HepG2 (cell line): ENCODE measurements around the gene CIAO3. TPM values are rescaled to one million over a fixed set of nuclear protein-coding genes. Genes with fewer than 3 reads are reported as not detected.

ENCODE experiments used
- BHLHE40 ChIP-seq: IDR thresholded peaks from 2 replicates; pipeline ENCODE4 v1.6.1; 2011; ENCODE audit warnings: low read length, improper control_type of control experiment
- FOXC1 ChIP-seq: sonication (generic); formaldehyde crosslinking; IDR thresholded peaks from 2 replicates; pipeline ENCODE4 v1.8.0; 2022; ENCODE audit warnings: mild to moderate bottlenecking, missing genetic modification reagents, borderline replicate concordance
- FOXP1 ChIP-seq, 2 experiments: fragments of 450-650 bp in 1 of 2; IDR thresholded peaks; 2 replicates each; pipeline ENCODE4 v1.6.1; 2017 to 2018; ENCODE audit warnings: antibody characterized with exemption in 1 of 2
- GPN1 ChIP-seq: sonication (generic); formaldehyde crosslinking; IDR thresholded peaks from 2 replicates; pipeline ENCODE4 v1.5.1; 2020; ENCODE audit warnings: missing genetic modification reagents, borderline replicate concordance
- KDM3A ChIP-seq: IDR thresholded peaks from 2 replicates; pipeline ENCODE4 v1.6.1; 2018; ENCODE audit warnings: low read depth, missing compliant biosample characterization
- NR0B2 ChIP-seq: sonication (generic); formaldehyde crosslinking; IDR thresholded peaks from 2 replicates; pipeline ENCODE4 v1.4.0; 2020; ENCODE audit warnings: mild to moderate bottlenecking, missing genetic modification reagents
- REXO4 ChIP-seq: sonication (generic); formaldehyde crosslinking; IDR thresholded peaks from 2 replicates; pipeline ENCODE4 v1.8.0; 2022; ENCODE audit warnings: missing genetic modification reagents, mild to moderate bottlenecking, borderline replicate concordance
- SALL1 ChIP-seq: sonication (generic); formaldehyde crosslinking; IDR thresholded peaks from 2 replicates; pipeline ENCODE4 v1.8.0; 2022; ENCODE audit warnings: mild to moderate bottlenecking, missing genetic modification reagents
- SIN3A ChIP-seq: IDR thresholded peaks from 2 replicates; pipeline ENCODE4 v1.6.1; 2011; ENCODE audit warnings: low read depth, mild to moderate bottlenecking, control low read depth, low read length, borderline replicate concordance
- ZBTB10 ChIP-seq: sonication (generic); formaldehyde crosslinking; IDR thresholded peaks from 2 replicates; pipeline ENCODE4 v1.4.0; 2020; ENCODE audit warnings: missing genetic modification reagents, borderline replicate concordance
- ZFP62 ChIP-seq: sonication (generic); formaldehyde crosslinking; IDR thresholded peaks from 2 replicates; pipeline ENCODE4 v1.4.0; 2020; ENCODE audit warnings: missing genetic modification reagents
- ZMYM4 ChIP-seq: sonication (generic); formaldehyde crosslinking; IDR thresholded peaks from 2 replicates; pipeline ENCODE4 v1.8.1; 2023; ENCODE audit warnings: mild to moderate bottlenecking, missing genetic modification reagents
- ZNF232 ChIP-seq: sonication (generic); formaldehyde crosslinking; IDR thresholded peaks from 2 replicates; pipeline ENCODE4 v1.4.0; 2020; ENCODE audit warnings: missing genetic modification reagents, borderline replicate concordance
- ZNF577 ChIP-seq: sonication (generic); formaldehyde crosslinking; IDR thresholded peaks from 2 replicates; pipeline ENCODE4 v1.4.0; 2020; ENCODE audit warnings: mild to moderate bottlenecking, low read depth, missing genetic modification reagents, borderline replicate concordance
- ZNF737 ChIP-seq: sonication (generic); formaldehyde crosslinking; IDR thresholded peaks from 2 replicates; pipeline ENCODE4 v1.5.0; 2020; ENCODE audit warnings: missing genetic modification reagents, mild to moderate bottlenecking, borderline replicate concordance
- ZNF891 ChIP-seq: sonication (generic); formaldehyde crosslinking; IDR thresholded peaks from 2 replicates; pipeline ENCODE4 v1.5.0; 2020; ENCODE audit warnings: mild to moderate bottlenecking, missing genetic modification reagents
- ZSCAN22 ChIP-seq: sonication (generic); formaldehyde crosslinking; IDR thresholded peaks from 2 replicates; pipeline ENCODE4 v1.4.0; 2020; ENCODE audit warnings: mild to moderate bottlenecking, missing genetic modification reagents
- ZSCAN29 ChIP-seq: sonication (generic); formaldehyde crosslinking; conservative IDR thresholded peaks from 2 replicates; pipeline ENCODE4 v1.4.0; 2020; ENCODE audit warnings: mild to moderate bottlenecking, missing genetic modification reagents
- polyA plus RNA-seq, 8 experiments: library from polyadenylated mRNA; depleted of rRNA in 3 of 8; stranded (reverse) in 7 of 8; unstranded in 1 of 8; fragments of >200 nt; fragmentation: Illumina TruSeq in 4 of 8; extraction: Trizol in 4 of 8; gene quantifications; 2 replicates each; pipeline versions ENCODE4 v1.2.1 to v1.2.3, GENCODE V29; 2011 to 2016; ENCODE audit warnings: low read depth in 4 of 8, missing spikeins in 1 of 8, mixed read lengths in 1 of 8; ENCODE audit not compliant: insufficient read depth in 1 of 8
- total RNA-seq, 5 experiments: library from RNA; depleted of rRNA; stranded (reverse); fragments of >200 nt; fragmentation: Illumina TruSeq; extraction: Trizol; gene quantifications; 2 replicates each; pipeline ENCODE4 v1.2.3, GENCODE V29; 2016; ENCODE audit warnings: low read depth in 1 of 5
- TF ChIP-seq, protein P1 (sequence below), 2 experiments: sonication (generic) in 1 of 2; formaldehyde crosslinking in 1 of 2; IDR thresholded peaks; 2 replicates each; pipeline versions ENCODE4 v1.4.0 to v1.6.1; 2018 to 2020; ENCODE audit warnings: missing genetic modification reagents in 2 of 2, borderline replicate concordance in 1 of 2, low read depth in 1 of 2, mild to moderate bottlenecking in 1 of 2, missing biosample characterization in 1 of 2
- TF ChIP-seq, protein P2 (sequence below): sonication (generic); formaldehyde crosslinking; IDR thresholded peaks from 2 replicates; pipeline ENCODE4 v1.5.1; 2020; ENCODE audit warnings: mild to moderate bottlenecking, missing genetic modification reagents

The CIAO3 gene
- total and polyA plus RNA-seq, 2 of the 13 experiments (the other 11 are each of a cell fraction or from before 2014, with no cell fraction given) = 21.7 to 25.0 TPM

DNA sequence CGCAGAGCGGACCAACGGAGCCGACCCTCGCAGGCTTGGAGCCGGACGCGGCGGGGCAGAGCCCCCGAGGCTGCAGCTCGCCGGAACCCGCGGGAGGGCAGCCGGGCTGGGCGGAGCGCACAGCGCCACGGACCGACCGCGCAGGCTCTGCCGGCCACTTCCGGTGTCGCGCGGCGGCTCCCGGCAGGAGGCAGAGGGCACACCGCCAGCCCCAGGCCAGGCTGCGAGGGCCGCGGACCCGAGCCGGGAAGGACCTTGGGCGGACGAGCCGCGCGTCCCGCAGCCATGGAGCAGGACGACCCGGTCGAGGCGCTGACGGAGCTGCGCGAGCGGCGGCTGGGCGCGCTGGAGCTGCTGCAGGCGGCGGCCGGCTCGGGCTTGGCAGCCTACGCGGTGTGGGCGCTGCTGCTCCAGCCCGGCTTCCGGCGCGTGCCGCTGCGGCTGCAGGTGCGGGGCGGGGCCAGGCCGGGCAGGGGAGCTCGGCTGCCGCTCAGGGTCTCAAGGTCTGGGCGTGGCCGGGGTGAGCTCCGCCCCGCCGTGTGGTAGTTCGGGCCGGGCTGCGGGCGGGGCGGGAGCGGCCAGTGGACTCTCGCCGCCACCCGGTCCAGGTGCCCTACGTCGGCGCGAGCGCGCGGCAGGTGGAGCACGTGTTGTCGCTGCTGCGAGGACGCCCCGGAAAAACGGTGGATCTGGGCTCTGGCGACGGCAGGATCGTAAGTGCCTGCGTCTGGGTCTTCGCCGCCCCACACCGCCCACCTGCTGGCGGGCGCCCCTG is 19.6 kb downstream of the CIAO3 start, which contains the start of gene ANTKMT (continued):
- TF ChIP-seq NR0B2 (CRISPR knock-in tag) (peak; percentile 71; the same call in 1 of the 2 replicates), ZNF891 (CRISPR knock-in tag) (0 out of 2 replicates have a peak, but pooled peaks have one; percentile 54), SALL1 (CRISPR knock-in tag) (peak; percentile 68), ZNF737 (CRISPR knock-in tag) (no peak), FOXP1 (IDR thresholded peaks at IDR 0.05) (no peak), FOXP1 (CRISPR knock-in tag; IDR thresholded peaks at IDR 0.05) (no peak), GPN1 (CRISPR knock-in tag) (no peak; the same call in 1 of the 2 replicates), BHLHE40 (peak; percentile 70), ZFP62 (CRISPR knock-in tag) (no peak), ZSCAN22 (CRISPR knock-in tag) (no peak), ZNF232 (CRISPR knock-in tag) (peak; percentile 79; the same call in 1 of the 2 replicates), ZMYM4 (CRISPR knock-in tag) (no peak), KDM3A (CRISPR knock-in tag) (no peak), ZSCAN29 (CRISPR knock-in tag) (0 out of 2 replicates have a peak, but pooled peaks have one; percentile 20), SIN3A (peak; percentile 76; the same call in 1 of the 2 replicates), ZNF577 (CRISPR knock-in tag) (no peak), ZBTB10 (CRISPR knock-in tag) (no peak; the same call in none of the 2 replicates), REXO4 (CRISPR knock-in tag) (0 out of 2 replicates have a peak, but pooled peaks have one; percentile 23), FOXC1 (CRISPR knock-in tag) (peak; percentile 66)
- TF ChIP-seq, protein P1, sequence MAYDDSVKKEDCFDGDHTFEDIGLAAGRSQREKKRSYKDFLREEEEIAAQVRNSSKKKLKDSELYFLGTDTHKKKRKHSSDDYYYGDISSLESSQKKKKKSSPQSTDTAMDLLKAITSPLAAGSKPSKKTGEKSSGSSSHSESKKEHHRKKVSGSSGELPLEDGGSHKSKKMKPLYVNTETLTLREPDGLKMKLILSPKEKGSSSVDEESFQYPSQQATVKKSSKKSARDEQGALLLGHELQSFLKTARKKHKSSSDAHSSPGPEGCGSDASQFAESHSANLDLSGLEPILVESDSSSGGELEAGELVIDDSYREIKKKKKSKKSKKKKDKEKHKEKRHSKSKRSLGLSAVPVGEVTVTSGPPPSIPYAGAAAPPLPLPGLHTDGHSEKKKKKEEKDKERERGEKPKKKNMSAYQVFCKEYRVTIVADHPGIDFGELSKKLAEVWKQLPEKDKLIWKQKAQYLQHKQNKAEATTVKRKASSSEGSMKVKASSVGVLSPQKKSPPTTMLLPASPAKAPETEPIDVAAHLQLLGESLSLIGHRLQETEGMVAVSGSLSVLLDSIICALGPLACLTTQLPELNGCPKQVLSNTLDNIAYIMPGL (CRISPR knock-in tag; IDR thresholded peaks at IDR 0.05; ENCODE audit: borderline replicate concordance in 1 of 2, low read depth in 1 of 2) = peak; percentile 66 to 76; a peak in 3 of 4 replicates
- TF ChIP-seq, protein P2, sequence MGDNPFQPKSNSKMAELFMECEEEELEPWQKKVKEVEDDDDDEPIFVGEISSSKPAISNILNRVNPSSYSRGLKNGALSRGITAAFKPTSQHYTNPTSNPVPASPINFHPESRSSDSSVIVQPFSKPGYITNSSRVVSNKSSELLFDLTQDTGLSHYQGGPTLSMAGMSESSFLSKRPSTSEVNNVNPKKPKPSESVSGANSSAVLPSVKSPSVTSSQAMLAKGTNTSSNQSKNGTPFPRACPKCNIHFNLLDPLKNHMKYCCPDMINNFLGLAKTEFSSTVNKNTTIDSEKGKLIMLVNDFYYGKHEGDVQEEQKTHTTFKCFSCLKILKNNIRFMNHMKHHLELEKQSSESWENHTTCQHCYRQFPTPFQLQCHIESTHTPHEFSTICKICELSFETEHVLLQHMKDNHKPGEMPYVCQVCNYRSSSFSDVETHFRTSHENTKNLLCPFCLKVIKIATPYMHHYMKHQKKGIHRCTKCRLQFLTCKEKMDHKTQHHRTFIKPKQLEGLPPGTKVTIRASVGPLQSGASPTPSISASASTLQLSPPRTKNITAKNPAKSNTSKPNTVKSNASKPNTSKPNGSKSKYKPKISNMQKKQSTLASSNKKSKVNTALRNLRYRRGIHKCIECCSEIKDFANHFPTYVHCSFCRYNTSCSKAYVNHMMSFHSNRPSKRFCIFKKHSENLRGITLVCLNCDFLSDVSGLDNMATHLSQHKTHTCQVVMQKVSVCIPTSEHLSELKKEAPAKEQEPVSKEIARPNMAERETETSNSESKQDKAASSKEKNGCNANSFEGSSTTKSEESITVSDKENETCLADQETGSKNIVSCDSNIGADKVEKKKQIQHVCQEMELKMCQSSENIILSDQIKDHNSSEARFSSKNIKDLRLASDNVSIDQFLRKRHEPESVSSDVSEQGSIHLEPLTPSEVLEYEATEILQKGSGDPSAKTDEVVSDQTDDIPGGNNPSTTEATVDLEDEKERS (CRISPR knock-in tag) = no peak
